HG03378 (cell line): Measurements from ENCODE around the gene FUT6.
"Not testable (repeated sequence)": the region's sequence is repeated elsewhere in the genome, so short reads cannot be mapped to it uniquely, and the experiment has no call there.

ENCODE experiments used
- ATAC-seq: cut with Tn5 transposase; IDR thresholded peaks from one replicate; pipeline ENCODE4 v1.9.1; 2021; ENCODE audit warnings: mild to moderate bottlenecking, moderate library complexity; ENCODE audit not compliant: unreplicated experiment

FUT6 gene

GRCh38 chr19:5839065-5840017, at the start of gene FUT6:
Gene FUT6 (minus strand): TSS chr19:5839702. CDS start chr19:5832567, 7,135 bp downstream.
- no peak for ATAC-seq

GRCh38 chr19:5884065-5884811, 44.7 kb upstream of the FUT6 start:
- not testable (repeated sequence) for ATAC-seq

- ATAC-seq = not testable (repeated sequence)
Observed at GRCh38 chr19:5883157-5883873, 43.8 kb upstream of the FUT6 start.

GRCh38 chr19:5882421-5882968, 43.0 kb upstream of the FUT6 start:
- ATAC-seq = no peak

GRCh38 chr19:5881543-5882299, 42.2 kb upstream of the FUT6 start:
- no peak for ATAC-seq

- ATAC-seq = no peak
Observed at GRCh38 chr19:5880604-5881078, 41.1 kb upstream of the FUT6 start.

GRCh38 chr19:5880196-5880595, 40.7 kb upstream of the FUT6 start:
- ATAC-seq = no peak

GRCh38 chr19:5877882-5878281, 38.4 kb upstream of the FUT6 start:
- ATAC-seq = no peak

- no peak for ATAC-seq
Observed at GRCh38 chr19:5877427-5877826, 37.9 kb upstream of the FUT6 start.

GRCh38 chr19:5874496-5874895, 35.0 kb upstream of the FUT6 start:
- not testable (repeated sequence) for ATAC-seq

- ATAC-seq = no peak
Observed at GRCh38 chr19:5873617-5874199, 34.2 kb upstream of the FUT6 start.

- ATAC-seq = no peak
Observed at GRCh38 chr19:5870986-5871394, 31.5 kb upstream of the FUT6 start.

- no peak for ATAC-seq
Observed at GRCh38 chr19:5867201-5868136, 28.0 kb upstream of the FUT6 start.

- ATAC-seq = no peak
Observed at GRCh38 chr19:5865772-5866171, 26.3 kb upstream of the FUT6 start.

- ATAC-seq = no peak
Observed at GRCh38 chr19:5864725-5865486, 25.4 kb upstream of the FUT6 start.

GRCh38 chr19:5864013-5864720, 24.7 kb upstream of the FUT6 start:
- ATAC-seq = no peak

GRCh38 chr19:5863030-5863665, 23.6 kb upstream of the FUT6 start:
- no peak for ATAC-seq
